ENCODE data around the gene C6orf120. TPM values are rescaled to one million over a fixed set of nuclear protein-coding genes. Genes with fewer than 3 reads are reported as not detected.

Gene C6orf120
- total and polyA plus RNA-seq, 9 of the 15 experiments (the other 6 are each of a cell fraction or from before 2014, with no cell fraction given): 7.7 to 44.9 (median 34.8) TPM

GRCh38 chr6:169751242-169752073 lies 49.5 kb downstream of the C6orf120 start, which contains the start of the genes DYNLT2 and ERMARD (continued):
- TF ChIP-seq PCBP2 (IDR thresholded peaks at IDR 0.05; ENCODE audit: low read depth, low read length, poor library complexity, severe bottlenecking) (no peak), XRCC4 (IDR thresholded peaks at IDR 0.05; ENCODE audit: extremely low read depth, insufficient read depth, insufficient read length) (no peak), PHF21A (IDR thresholded peaks at IDR 0.05; ENCODE audit: borderline replicate concordance, low read depth) (peak; percentile 60; the same call in 1 of the 2 replicates), THAP12 (CRISPR knock-in tag; IDR thresholded peaks at IDR 0.05) (peak; percentile 76), ZNF143 (CRISPR knock-in tag; IDR thresholded peaks at IDR 0.05) (peak; percentile 26; the same call in 1 of the 2 replicates), CREBBP (IDR thresholded peaks at IDR 0.05; ENCODE audit: low read depth, low read length) (no peak), ZNF318 (IDR thresholded peaks at IDR 0.05; ENCODE audit: borderline replicate concordance in 1 of 2, low read depth in 1 of 2) (no peak), RBBP5 (IDR thresholded peaks at IDR 0.05; ENCODE audit: borderline replicate concordance, insufficient read depth, low read length, poor library complexity, severe bottlenecking) (peak; percentile 99), XRCC5 (IDR thresholded peaks at IDR 0.05; ENCODE audit: low read depth, low read length) (0 out of 2 replicates have a peak, but pooled peaks have one; percentile 18), LEF1 (IDR thresholded peaks at IDR 0.05) (no peak), CBX1 (IDR thresholded peaks at IDR 0.05; ENCODE audit: low read depth) (peak; percentile 88)
- TF ChIP-seq, protein P1, sequence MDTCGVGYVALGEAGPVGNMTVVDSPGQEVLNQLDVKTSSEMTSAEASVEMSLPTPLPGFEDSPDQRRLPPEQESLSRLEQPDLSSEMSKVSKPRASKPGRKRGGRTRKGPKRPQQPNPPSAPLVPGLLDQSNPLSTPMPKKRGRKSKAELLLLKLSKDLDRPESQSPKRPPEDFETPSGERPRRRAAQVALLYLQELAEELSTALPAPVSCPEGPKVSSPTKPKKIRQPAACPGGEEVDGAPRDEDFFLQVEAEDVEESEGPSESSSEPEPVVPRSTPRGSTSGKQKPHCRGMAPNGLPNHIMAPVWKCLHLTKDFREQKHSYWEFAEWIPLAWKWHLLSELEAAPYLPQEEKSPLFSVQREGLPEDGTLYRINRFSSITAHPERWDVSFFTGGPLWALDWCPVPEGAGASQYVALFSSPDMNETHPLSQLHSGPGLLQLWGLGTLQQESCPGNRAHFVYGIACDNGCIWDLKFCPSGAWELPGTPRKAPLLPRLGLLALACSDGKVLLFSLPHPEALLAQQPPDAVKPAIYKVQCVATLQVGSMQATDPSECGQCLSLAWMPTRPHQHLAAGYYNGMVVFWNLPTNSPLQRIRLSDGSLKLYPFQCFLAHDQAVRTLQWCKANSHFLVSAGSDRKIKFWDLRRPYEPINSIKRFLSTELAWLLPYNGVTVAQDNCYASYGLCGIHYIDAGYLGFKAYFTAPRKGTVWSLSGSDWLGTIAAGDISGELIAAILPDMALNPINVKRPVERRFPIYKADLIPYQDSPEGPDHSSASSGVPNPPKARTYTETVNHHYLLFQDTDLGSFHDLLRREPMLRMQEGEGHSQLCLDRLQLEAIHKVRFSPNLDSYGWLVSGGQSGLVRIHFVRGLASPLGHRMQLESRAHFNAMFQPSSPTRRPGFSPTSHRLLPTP (IDR thresholded peaks at IDR 0.05; ENCODE audit: borderline replicate concordance, extremely low read depth, insufficient read length): peak; percentile 24

All from K562 (cell line).